ENCODE data around the gene PIP4K2C.

DNA sequence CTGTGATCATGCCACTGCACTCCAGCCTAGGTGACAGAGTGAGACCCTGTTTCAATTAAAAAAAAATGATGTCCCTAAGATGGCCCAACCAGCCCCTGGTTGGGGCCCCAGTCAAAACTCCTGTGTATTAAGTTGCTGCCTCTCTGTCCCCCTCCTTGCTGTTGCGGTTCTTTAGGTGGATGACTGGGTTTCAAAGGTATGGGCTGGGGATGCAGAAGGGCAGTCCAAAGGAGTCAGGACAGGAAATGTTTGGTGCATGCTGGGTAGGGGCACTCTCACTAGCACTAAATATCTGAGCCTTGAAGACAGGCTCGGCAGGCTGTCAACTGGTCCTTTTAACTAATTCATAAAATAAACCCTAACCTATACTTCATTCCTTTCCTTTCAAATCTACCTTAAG, 12.0 kb upstream of the PIP4K2C start:
- no peak for TF ChIP-seq POLR2A (IDR thresholded peaks at IDR 0.05; ENCODE audit: extremely low read depth, insufficient read length)
- TF ChIP-seq, protein P1, sequence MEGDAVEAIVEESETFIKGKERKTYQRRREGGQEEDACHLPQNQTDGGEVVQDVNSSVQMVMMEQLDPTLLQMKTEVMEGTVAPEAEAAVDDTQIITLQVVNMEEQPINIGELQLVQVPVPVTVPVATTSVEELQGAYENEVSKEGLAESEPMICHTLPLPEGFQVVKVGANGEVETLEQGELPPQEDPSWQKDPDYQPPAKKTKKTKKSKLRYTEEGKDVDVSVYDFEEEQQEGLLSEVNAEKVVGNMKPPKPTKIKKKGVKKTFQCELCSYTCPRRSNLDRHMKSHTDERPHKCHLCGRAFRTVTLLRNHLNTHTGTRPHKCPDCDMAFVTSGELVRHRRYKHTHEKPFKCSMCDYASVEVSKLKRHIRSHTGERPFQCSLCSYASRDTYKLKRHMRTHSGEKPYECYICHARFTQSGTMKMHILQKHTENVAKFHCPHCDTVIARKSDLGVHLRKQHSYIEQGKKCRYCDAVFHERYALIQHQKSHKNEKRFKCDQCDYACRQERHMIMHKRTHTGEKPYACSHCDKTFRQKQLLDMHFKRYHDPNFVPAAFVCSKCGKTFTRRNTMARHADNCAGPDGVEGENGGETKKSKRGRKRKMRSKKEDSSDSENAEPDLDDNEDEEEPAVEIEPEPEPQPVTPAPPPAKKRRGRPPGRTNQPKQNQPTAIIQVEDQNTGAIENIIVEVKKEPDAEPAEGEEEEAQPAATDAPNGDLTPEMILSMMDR (IDR thresholded peaks at IDR 0.05; ENCODE audit: low read depth, low read length): no peak
- TF ChIP-seq, protein P2, sequence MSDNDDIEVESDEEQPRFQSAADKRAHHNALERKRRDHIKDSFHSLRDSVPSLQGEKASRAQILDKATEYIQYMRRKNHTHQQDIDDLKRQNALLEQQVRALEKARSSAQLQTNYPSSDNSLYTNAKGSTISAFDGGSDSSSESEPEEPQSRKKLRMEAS (IDR thresholded peaks at IDR 0.05; ENCODE audit: low read depth, low read length): no peak
- no peak for TF ChIP-seq MYC (IDR thresholded peaks at IDR 0.05; ENCODE audit: low read depth, low read length)

All from NB4 (cell line).